ENCODE results near the gene TK1.

TK1 gene

GRCh38 chr17:78219396-78220150 is 32.7 kb upstream of the TK1 start:
- no peak for DNase-seq (ENCODE audit: low spot score)

GRCh38 chr17:78214706-78215061 is 27.8 kb upstream of the TK1 start:
- no peak for DNase-seq (ENCODE audit: low spot score)

GRCh38 chr17:78214016-78214705 is 27.3 kb upstream of the TK1 start, which contains the start of gene BIRC5:
TSS of gene BIRC5 (plus strand) at chr17:78214253. CDS start at chr17:78214317, 64 bp downstream.
- peak; percentile 100 for DNase-seq (ENCODE audit: low spot score)

- no peak for DNase-seq (ENCODE audit: low spot score)
These were observed 24.2 kb upstream of the TK1 start for GRCh38 chr17:78211032-78211431.

GRCh38 chr17:78210111-78210510 is 23.3 kb upstream of the TK1 start:
- DNase-seq (ENCODE audit: low spot score): peak; percentile 24

GRCh38 chr17:78208486-78208885 is 21.6 kb upstream of the TK1 start:
- DNase-seq (ENCODE audit: low spot score): no peak

- no peak for DNase-seq (ENCODE audit: low spot score)
These were observed 19.4 kb upstream of the TK1 start for GRCh38 chr17:78206298-78206697.

- no peak for DNase-seq (ENCODE audit: low spot score)
These were observed 18.4 kb upstream of the TK1 start for GRCh38 chr17:78205124-78205775.

- no peak for DNase-seq (ENCODE audit: low spot score)
These were observed 17.7 kb upstream of the TK1 start for GRCh38 chr17:78204387-78205123.

GRCh38 chr17:78202666-78203065 is 15.8 kb upstream of the TK1 start:
- DNase-seq (ENCODE audit: low spot score): peak; percentile 22

- DNase-seq (ENCODE audit: low spot score): no peak
These were observed 13.6 kb upstream of the TK1 start for GRCh38 chr17:78200451-78200850.

- DNase-seq (ENCODE audit: low spot score): peak; percentile 24
These were observed 10.4 kb upstream of the TK1 start for GRCh38 chr17:78197147-78197832.

- peak; percentile 19 for DNase-seq (ENCODE audit: low spot score)
These were observed 9.9 kb upstream of the TK1 start for GRCh38 chr17:78196716-78197115.

- DNase-seq (ENCODE audit: low spot score): peak; percentile 77
These were observed 716 bp downstream of the TK1 start for GRCh38 chr17:78185981-78186691.

GRCh38 chr17:78184868-78185267 is 2.0 kb downstream of the TK1 start:
- DNase-seq (ENCODE audit: low spot score): no peak

GRCh38 chr17:78184351-78184750 is 2.5 kb downstream of the TK1 start:
- DNase-seq (ENCODE audit: low spot score): no peak

GRCh38 chr17:78183916-78184315 is 2.9 kb downstream of the TK1 start:
- DNase-seq (ENCODE audit: low spot score): no peak

GRCh38 chr17:78182504-78182903 is 4.3 kb downstream of the TK1 start:
- DNase-seq (ENCODE audit: low spot score): no peak

- DNase-seq (ENCODE audit: low spot score): no peak
These were observed 6.3 kb downstream of the TK1 start for GRCh38 chr17:78180508-78180907.

- no peak for DNase-seq (ENCODE audit: low spot score)
These were observed 6.8 kb downstream of the TK1 start for GRCh38 chr17:78180083-78180482.

GRCh38 chr17:78179372-78179771 is 7.5 kb downstream of the TK1 start:
- DNase-seq (ENCODE audit: low spot score): no peak

Measured in D341Med (cell line).